ENCODE data around the gene ATP5MC2.

DNA sequence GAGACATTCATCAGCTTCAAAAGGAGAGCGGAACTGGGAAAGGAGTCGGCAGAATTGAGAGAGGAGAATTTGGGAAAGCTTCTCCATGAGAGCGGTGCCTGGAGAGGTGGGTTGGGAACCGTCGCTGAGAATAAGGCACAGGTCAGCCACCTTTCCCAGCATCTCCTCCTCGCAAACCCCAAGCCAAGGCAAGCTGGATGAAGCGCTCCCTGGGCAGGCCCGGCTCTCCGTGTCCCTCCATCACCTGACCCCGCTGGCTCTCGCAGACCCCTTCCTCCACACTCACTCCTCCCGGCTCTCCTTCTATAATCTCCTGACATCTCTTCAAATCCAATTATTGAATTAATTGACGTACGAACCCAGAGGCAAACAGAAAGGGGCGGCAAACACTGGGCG lies 18.9 kb upstream of the ATP5MC2 start:
- no peak for TF ChIP-seq POLR2AphosphoS5 (IDR thresholded peaks at IDR 0.05)
- no peak for TF ChIP-seq POLR2A (IDR thresholded peaks at IDR 0.05)
- TF ChIP-seq CTCF (IDR thresholded peaks at IDR 0.05 in 8 of 11, conservative IDR thresholded peaks at IDR 0.05 in 3 of 11) = no peak
